HEK293 (cell line): ENCODE data around the gene PDK4.

Experiments
- PRDM1 ChIP-seq: fragments of 450-650 bp; formaldehyde crosslinking; IDR thresholded peaks from 2 replicates; pipeline ENCODE4; 2016; ENCODE audit warnings: missing biosample characterization, missing genetic modification characterization
- YY1 ChIP-seq: fragments of 450-650 bp; formaldehyde crosslinking; IDR thresholded peaks from 2 replicates; pipeline ENCODE4 v1.5.1; 2018; ENCODE audit warnings: missing biosample characterization, missing genetic modification characterization
- ZBTB17 ChIP-seq: fragments of 450-650 bp; formaldehyde crosslinking; IDR thresholded peaks from 2 replicates; pipeline ENCODE4 v1.5.1; 2016; ENCODE audit warnings: missing biosample characterization, missing genetic modification characterization
- ZBTB8A ChIP-seq: fragments of 450-650 bp; formaldehyde crosslinking; IDR thresholded peaks from 2 replicates; pipeline ENCODE4 v1.5.1; 2016; ENCODE audit warnings: missing biosample characterization, missing genetic modification characterization
- ZNF146 ChIP-seq: fragments of 450-650 bp; formaldehyde crosslinking; IDR thresholded peaks from 2 replicates; pipeline ENCODE4 v1.5.1; 2016; ENCODE audit warnings: missing biosample characterization, missing genetic modification characterization
- ZNF18 ChIP-seq: fragments of 450-650 bp; formaldehyde crosslinking; IDR thresholded peaks from 2 replicates; pipeline ENCODE4 v1.5.1; 2016; ENCODE audit warnings: missing biosample characterization, missing genetic modification characterization
- ZNF768 ChIP-seq: fragments of 450-650 bp; formaldehyde crosslinking; IDR thresholded peaks from 2 replicates; pipeline ENCODE4 v1.5.1; 2018; ENCODE audit warnings: missing biosample characterization, mild to moderate bottlenecking, missing genetic modification characterization
- ZSCAN16 ChIP-seq: fragments of 450-650 bp; formaldehyde crosslinking; IDR thresholded peaks from 2 replicates; pipeline ENCODE4 v1.5.1; 2016; ENCODE audit warnings: missing biosample characterization, missing genetic modification characterization
- TF ChIP-seq, protein P1 (sequence below): fragments of 450-650 bp; formaldehyde crosslinking; IDR thresholded peaks from 2 replicates; pipeline ENCODE4 v1.5.1; 2016; ENCODE audit warnings: missing biosample characterization, missing genetic modification characterization
- TF ChIP-seq, protein P2 (sequence below): fragments of 450-650 bp; formaldehyde crosslinking; IDR thresholded peaks from 2 replicates; pipeline ENCODE4 v1.5.1; 2016; ENCODE audit warnings: missing biosample characterization, missing genetic modification characterization

GRCh38 chr7:95545007-95545615 is 51.2 kb downstream of the PDK4 start:
- TF ChIP-seq, protein P1, sequence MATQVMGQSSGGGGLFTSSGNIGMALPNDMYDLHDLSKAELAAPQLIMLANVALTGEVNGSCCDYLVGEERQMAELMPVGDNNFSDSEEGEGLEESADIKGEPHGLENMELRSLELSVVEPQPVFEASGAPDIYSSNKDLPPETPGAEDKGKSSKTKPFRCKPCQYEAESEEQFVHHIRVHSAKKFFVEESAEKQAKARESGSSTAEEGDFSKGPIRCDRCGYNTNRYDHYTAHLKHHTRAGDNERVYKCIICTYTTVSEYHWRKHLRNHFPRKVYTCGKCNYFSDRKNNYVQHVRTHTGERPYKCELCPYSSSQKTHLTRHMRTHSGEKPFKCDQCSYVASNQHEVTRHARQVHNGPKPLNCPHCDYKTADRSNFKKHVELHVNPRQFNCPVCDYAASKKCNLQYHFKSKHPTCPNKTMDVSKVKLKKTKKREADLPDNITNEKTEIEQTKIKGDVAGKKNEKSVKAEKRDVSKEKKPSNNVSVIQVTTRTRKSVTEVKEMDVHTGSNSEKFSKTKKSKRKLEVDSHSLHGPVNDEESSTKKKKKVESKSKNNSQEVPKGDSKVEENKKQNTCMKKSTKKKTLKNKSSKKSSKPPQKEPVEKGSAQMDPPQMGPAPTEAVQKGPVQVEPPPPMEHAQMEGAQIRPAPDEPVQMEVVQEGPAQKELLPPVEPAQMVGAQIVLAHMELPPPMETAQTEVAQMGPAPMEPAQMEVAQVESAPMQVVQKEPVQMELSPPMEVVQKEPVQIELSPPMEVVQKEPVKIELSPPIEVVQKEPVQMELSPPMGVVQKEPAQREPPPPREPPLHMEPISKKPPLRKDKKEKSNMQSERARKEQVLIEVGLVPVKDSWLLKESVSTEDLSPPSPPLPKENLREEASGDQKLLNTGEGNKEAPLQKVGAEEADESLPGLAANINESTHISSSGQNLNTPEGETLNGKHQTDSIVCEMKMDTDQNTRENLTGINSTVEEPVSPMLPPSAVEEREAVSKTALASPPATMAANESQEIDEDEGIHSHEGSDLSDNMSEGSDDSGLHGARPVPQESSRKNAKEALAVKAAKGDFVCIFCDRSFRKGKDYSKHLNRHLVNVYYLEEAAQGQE (tag by site-specific recombination) = no peak
- TF ChIP-seq ZNF146 (no peak), ZNF768 (no peak), ZBTB17 (peak; percentile 56; the same call in 1 of the 2 replicates), YY1 (tag by site-specific recombination) (no peak), PRDM1 (tag by site-specific recombination) (no peak), ZBTB8A (tag by site-specific recombination) (no peak), ZSCAN16 (no peak), ZNF18 (tag by site-specific recombination) (no peak)
- TF ChIP-seq, protein P2, sequence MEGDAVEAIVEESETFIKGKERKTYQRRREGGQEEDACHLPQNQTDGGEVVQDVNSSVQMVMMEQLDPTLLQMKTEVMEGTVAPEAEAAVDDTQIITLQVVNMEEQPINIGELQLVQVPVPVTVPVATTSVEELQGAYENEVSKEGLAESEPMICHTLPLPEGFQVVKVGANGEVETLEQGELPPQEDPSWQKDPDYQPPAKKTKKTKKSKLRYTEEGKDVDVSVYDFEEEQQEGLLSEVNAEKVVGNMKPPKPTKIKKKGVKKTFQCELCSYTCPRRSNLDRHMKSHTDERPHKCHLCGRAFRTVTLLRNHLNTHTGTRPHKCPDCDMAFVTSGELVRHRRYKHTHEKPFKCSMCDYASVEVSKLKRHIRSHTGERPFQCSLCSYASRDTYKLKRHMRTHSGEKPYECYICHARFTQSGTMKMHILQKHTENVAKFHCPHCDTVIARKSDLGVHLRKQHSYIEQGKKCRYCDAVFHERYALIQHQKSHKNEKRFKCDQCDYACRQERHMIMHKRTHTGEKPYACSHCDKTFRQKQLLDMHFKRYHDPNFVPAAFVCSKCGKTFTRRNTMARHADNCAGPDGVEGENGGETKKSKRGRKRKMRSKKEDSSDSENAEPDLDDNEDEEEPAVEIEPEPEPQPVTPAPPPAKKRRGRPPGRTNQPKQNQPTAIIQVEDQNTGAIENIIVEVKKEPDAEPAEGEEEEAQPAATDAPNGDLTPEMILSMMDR (tag by site-specific recombination) = no peak
